Activated T-helper 2 cell treated with anti-CD3 and anti-CD28 coated beads, Interferon-gamma antibody, Interleukin-2, Interleukin-4, amounts not matched to agents 10 μg/mL and 5 μg/mL and 100 μg/mL, durations not matched to agents 14 hours and 24 hours and 36 hours (primary cell): ENCODE data around the gene APPL2. TPM values are rescaled to one million over a fixed set of nuclear protein-coding genes. Genes with fewer than 3 reads are reported as not detected.

Experiments used
- DNase-seq: peaks from one replicate; pipeline ENCODE4 v3.0.0; 2021; ENCODE audit warnings: low spot score
- H3K27ac Mint-ChIP-seq: one replicate; pipeline ENCODE4 v1.8.0; 2021; ENCODE audit warnings: mixed read lengths
- H3K27me3 Mint-ChIP-seq: one replicate; pipeline ENCODE4 v1.8.0; 2021; ENCODE audit warnings: low read depth, mixed read lengths
- H3K36me3 Mint-ChIP-seq: one replicate; pipeline ENCODE4 v1.8.0; 2021; ENCODE audit warnings: low read depth, mixed read lengths
- H3K4me1 Mint-ChIP-seq: one replicate; pipeline ENCODE4 v1.8.0; 2021; ENCODE audit warnings: low read depth, mixed read lengths
- H3K4me3 Mint-ChIP-seq: one replicate; pipeline ENCODE4 v1.8.0; 2021; ENCODE audit warnings: low read depth, mild to moderate bottlenecking, moderate library complexity, mixed read lengths
- H3K9me3 Mint-ChIP-seq: one replicate; pipeline ENCODE4 v1.8.0; 2021; ENCODE audit warnings: mixed read lengths
- intact Hi-C: fragments of 100-400 bp; cut with micrococcal nuclease; formaldehyde crosslinking; loops from one replicate; pipeline ENCODE4 v1.15.1; 2023
- total RNA-seq: library from RNA; stranded (reverse); gene quantifications from 2 replicates; pipeline ENCODE4 v1.2.3, GENCODE V29; 2022

Gene APPL2
- total RNA-seq, 1 donor from 2014 or later: 28.8 TPM

- DNase-seq: no peak
- H3K4me1 Mint-ChIP-seq: peaks cover 2% of the 10 kb centered on the region
- intact Hi-C loops: no loop called here
- no peak overlapping the region for H3K4me3 Mint-ChIP-seq
- no peaks in the 10 kb centered on the region for H3K27me3 Mint-ChIP-seq
- no peak overlapping the region for H3K27ac Mint-ChIP-seq
- H3K36me3 Mint-ChIP-seq: peaks cover 55% of the 10 kb centered on the region
- no peaks in the 10 kb centered on the region for H3K9me3 Mint-ChIP-seq
These were observed 21.2 kb downstream of the APPL2 start for GRCh38 chr12:105214670-105215375.

GRCh38 chr12:105214148-105214547 is 21.8 kb downstream of the APPL2 start:
- no peaks in the 10 kb centered on the region for H3K9me3 Mint-ChIP-seq
- intact Hi-C loops: no loop called here
- H3K27me3 Mint-ChIP-seq: no peaks in the 10 kb centered on the region
- peaks cover 56% of the 10 kb centered on the region for H3K36me3 Mint-ChIP-seq
- H3K27ac Mint-ChIP-seq: no peak overlapping the region
- no peaks in the 10 kb centered on the region for H3K4me1 Mint-ChIP-seq
- H3K4me3 Mint-ChIP-seq: no peak overlapping the region
- no peak for DNase-seq

- Mint-ChIP-seq H3K9me3 (no peaks in the 10 kb centered on the region), H3K36me3 (peaks cover 63% of the 10 kb centered on the region), H3K27me3 (no peaks in the 10 kb centered on the region), H3K4me3 (no peak overlapping the region), H3K27ac (no peak overlapping the region), H3K4me1 (no peaks in the 10 kb centered on the region)
- no peak for DNase-seq
- intact Hi-C loops: no loop called here
These were observed 23.5 kb downstream of the APPL2 start for GRCh38 chr12:105212438-105212837.

- peaks cover 12% of the 10 kb centered on the region for H3K4me1 Mint-ChIP-seq
- no peaks in the 10 kb centered on the region for H3K9me3 Mint-ChIP-seq
- H3K36me3 Mint-ChIP-seq: peaks cover 64% of the 10 kb centered on the region
- no peak overlapping the region for H3K4me3 Mint-ChIP-seq
- DNase-seq: no peak
- no peaks in the 10 kb centered on the region for H3K27me3 Mint-ChIP-seq
- intact Hi-C loops: no loop called here
- H3K27ac Mint-ChIP-seq: no peak overlapping the region
These were observed 26.9 kb downstream of the APPL2 start for GRCh38 chr12:105209091-105209490.

- H3K4me3 Mint-ChIP-seq: no peak overlapping the region
- peaks cover 72% of the 10 kb centered on the region for H3K36me3 Mint-ChIP-seq
- H3K27me3 Mint-ChIP-seq: no peaks in the 10 kb centered on the region
- H3K27ac Mint-ChIP-seq: no peak overlapping the region
- H3K4me1 Mint-ChIP-seq: peaks cover 12% of the 10 kb centered on the region
- no peak for DNase-seq
- intact Hi-C loops: no loop called here
- H3K9me3 Mint-ChIP-seq: no peaks in the 10 kb centered on the region
These were observed 29.1 kb downstream of the APPL2 start for GRCh38 chr12:105206686-105207374.

- intact Hi-C loops: no loop called here
- no peaks in the 10 kb centered on the region for H3K27me3 Mint-ChIP-seq
- H3K36me3 Mint-ChIP-seq: peaks cover 74% of the 10 kb centered on the region
- no peak overlapping the region for H3K4me3 Mint-ChIP-seq
- H3K27ac Mint-ChIP-seq: peak overlapping the region; percentile 84
- DNase-seq: no peak
- peaks cover 12% of the 10 kb centered on the region for H3K4me1 Mint-ChIP-seq
- no peaks in the 10 kb centered on the region for H3K9me3 Mint-ChIP-seq
These were observed 30.5 kb downstream of the APPL2 start for GRCh38 chr12:105205322-105206048.

GRCh38 chr12:105204916-105205315 is 31.1 kb downstream of the APPL2 start:
- Mint-ChIP-seq H3K4me3 (no peak overlapping the region), H3K9me3 (no peaks in the 10 kb centered on the region), H3K27ac (peak overlapping the region; percentile 84), H3K4me1 (peaks cover 12% of the 10 kb centered on the region), H3K36me3 (peaks cover 74% of the 10 kb centered on the region), H3K27me3 (no peaks in the 10 kb centered on the region)
- intact Hi-C loops: no loop called here
- no peak for DNase-seq

- DNase-seq: no peak
- intact Hi-C loops: no loop called here
- Mint-ChIP-seq H3K4me3 (no peak overlapping the region), H3K9me3 (no peaks in the 10 kb centered on the region), H3K27ac (peak overlapping the region; percentile 4), H3K36me3 (peaks cover 70% of the 10 kb centered on the region), H3K4me1 (peaks cover 12% of the 10 kb centered on the region), H3K27me3 (no peaks in the 10 kb centered on the region)
These were observed 31.8 kb downstream of the APPL2 start for GRCh38 chr12:105204127-105204526.

GRCh38 chr12:105202202-105202601 is 33.8 kb downstream of the APPL2 start:
- H3K36me3 Mint-ChIP-seq: peaks cover 64% of the 10 kb centered on the region
- intact Hi-C loops: no loop called here
- H3K4me1 Mint-ChIP-seq: peaks cover 12% of the 10 kb centered on the region
- no peaks in the 10 kb centered on the region for H3K9me3 Mint-ChIP-seq
- no peak overlapping the region for H3K4me3 Mint-ChIP-seq
- no peak for DNase-seq
- no peak overlapping the region for H3K27ac Mint-ChIP-seq
- no peaks in the 10 kb centered on the region for H3K27me3 Mint-ChIP-seq

GRCh38 chr12:105201299-105201698 is 34.7 kb downstream of the APPL2 start:
- H3K9me3 Mint-ChIP-seq: no peaks in the 10 kb centered on the region

GRCh38 chr12:105200385-105200784 is 35.6 kb downstream of the APPL2 start:
- Mint-ChIP-seq H3K4me1 (peaks cover 8% of the 10 kb centered on the region), H3K36me3 (peaks cover 51% of the 10 kb centered on the region), H3K9me3 (no peaks in the 10 kb centered on the region), H3K4me3 (no peak overlapping the region), H3K27me3 (no peaks in the 10 kb centered on the region), H3K27ac (no peak overlapping the region)
- DNase-seq: no peak
- intact Hi-C loops: no loop called here

More at GRCh38 chr12:105201299-105201698, 34.7 kb downstream of the APPL2 start:
- peaks cover 56% of the 10 kb centered on the region for H3K36me3 Mint-ChIP-seq
- H3K27me3 Mint-ChIP-seq: no peaks in the 10 kb centered on the region
- H3K4me3 Mint-ChIP-seq: no peak overlapping the region
- no peak overlapping the region for H3K27ac Mint-ChIP-seq
- H3K4me1 Mint-ChIP-seq: peaks cover 11% of the 10 kb centered on the region
- DNase-seq: no peak
- intact Hi-C loops: no loop called here

GRCh38 chr12:105198961-105199360 is 37.0 kb downstream of the APPL2 start:
- Mint-ChIP-seq H3K4me3 (no peak overlapping the region), H3K9me3 (no peaks in the 10 kb centered on the region), H3K36me3 (peaks cover 47% of the 10 kb centered on the region), H3K27me3 (no peaks in the 10 kb centered on the region), H3K4me1 (no peaks in the 10 kb centered on the region), H3K27ac (peak overlapping the region; percentile 38)
- no peak for DNase-seq
- intact Hi-C loops: no loop called here

GRCh38 chr12:105196090-105196489 is 39.9 kb downstream of the APPL2 start:
- intact Hi-C loops: no loop called here
- Mint-ChIP-seq H3K4me1 (no peaks in the 10 kb centered on the region), H3K4me3 (no peak overlapping the region), H3K27ac (no peak overlapping the region), H3K36me3 (peaks cover 41% of the 10 kb centered on the region), H3K27me3 (no peaks in the 10 kb centered on the region), H3K9me3 (no peaks in the 10 kb centered on the region)
- no peak for DNase-seq
